DMS 273 treated with DMSO at 0.1 percent for 48 hours (cell line): ENCODE results near the gene RMI2.

ENCODE experiments used
- DNase-seq: peaks from one replicate; lab custom pipeline; 2025; lab: John Stamatoyannopoulos, UW

RMI2 gene

DNA sequence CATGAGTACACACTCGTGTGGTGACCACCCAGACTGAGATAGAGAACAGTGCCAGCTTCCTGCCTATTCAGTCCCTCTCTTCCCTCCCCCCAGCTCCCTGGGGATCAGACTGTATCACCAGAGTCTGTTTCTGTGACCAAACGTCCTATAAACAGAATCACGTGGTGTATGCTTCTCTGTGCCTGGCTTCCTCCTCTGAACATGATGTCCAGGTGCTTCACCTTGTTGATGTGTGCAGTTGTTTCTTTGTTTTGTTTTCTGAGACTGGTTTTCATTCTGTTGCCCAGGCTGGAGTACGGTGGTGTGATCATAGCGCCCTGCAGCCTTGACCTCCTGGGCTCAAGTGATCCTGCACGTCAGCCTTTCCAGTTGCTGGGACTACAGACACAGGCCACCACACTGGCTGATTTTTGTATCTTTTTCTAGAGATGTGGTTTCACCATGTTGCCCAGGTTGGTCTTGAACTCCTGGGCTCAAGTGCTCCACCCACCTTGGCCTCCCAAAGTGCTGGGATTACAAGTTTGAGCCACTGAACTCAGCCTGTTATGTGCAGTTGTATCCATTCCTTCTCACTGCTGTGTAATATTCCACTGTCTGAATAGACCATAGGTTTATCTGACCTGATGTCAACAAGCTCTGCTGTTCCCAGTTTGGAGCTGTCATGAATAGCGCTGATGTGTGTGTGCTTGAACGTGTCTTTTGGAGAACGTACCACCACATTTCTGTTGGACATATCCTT lies 35.2 kb upstream of the RMI2 start:
- no peak for DNase-seq

GRCh38 chr16:11310634-11310977 lies 34.7 kb upstream of the RMI2 start:
- DNase-seq, result no peak

GRCh38 chr16:11310997-11311561 lies 34.2 kb upstream of the RMI2 start:
- DNase-seq, result no peak

DNA sequence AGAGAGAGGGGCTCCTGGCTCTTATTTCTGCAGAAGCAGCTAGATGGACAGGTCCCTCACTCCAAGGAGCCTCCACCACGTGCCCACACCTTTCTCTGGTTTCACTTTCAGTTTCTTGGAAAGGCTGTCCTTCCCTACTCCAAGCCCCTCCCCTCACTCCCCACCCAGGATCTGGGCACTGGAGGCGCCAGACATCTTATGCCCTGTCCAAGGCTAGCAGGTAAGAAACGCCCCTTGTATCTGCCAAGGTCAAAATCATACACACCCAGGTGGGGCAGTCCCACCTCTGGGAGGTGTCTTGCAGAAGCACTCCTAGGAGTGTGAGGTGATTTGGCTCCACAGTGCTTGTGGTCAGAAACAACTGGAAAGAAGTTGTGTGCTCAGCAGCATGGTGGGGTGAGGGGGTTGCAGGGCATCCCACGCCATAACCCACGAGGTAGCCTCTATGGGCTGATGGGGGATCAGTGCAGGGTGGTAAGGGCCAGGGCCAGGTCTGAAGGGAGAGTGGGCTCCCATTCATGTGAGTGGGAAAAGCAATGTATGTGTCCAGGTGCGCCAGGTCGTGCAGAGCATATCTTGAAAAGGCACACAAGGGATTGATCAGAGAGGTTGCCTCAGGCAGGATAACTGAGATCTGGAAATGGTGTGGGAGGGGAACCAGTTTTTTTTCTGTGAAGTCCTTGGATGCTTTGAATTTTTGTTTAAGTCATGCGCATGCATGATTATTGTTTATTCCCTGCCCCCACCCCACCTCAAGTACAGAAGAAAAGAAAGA lies 32.4 kb upstream of the RMI2 start:
- no peak for DNase-seq

DNA sequence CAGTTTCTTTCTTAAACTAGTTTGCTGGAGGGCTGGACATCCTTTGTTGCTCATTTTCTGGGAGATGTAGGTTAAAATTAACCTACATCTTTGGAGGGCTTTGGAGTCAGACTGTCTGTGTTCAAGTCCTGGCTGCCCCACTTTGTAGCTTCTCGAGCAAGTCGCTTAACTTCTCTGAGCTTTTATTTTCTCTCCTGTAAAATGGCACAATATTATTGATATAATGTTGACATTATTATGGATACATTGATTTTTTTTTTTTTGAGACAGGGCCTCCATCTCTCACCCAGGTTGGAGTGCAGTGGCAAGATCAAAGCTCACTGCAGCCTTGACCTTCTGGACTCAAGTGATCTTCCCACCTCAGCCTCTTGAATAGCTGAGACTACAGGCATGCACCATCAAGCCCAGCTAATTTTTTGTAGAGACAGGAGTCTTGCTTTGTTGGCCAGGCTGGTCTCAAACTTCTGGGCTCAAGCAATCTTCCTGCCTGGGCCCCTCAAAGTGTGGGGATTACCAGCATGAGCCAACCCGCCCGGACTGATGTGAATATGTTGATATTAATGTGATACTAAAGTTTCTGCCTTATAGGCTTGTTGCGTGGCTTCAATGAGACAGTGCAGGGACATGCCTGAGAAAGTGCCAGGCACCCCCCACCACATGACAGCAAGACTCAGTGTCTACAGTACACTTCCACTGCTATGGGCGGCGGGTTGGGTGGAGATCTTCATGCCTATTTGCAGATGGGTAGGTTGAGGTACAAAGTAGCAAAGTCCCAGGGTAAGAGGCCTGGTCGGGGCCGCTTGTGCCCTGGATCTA lies 31.6 kb upstream of the RMI2 start:
- no peak for DNase-seq

DNA sequence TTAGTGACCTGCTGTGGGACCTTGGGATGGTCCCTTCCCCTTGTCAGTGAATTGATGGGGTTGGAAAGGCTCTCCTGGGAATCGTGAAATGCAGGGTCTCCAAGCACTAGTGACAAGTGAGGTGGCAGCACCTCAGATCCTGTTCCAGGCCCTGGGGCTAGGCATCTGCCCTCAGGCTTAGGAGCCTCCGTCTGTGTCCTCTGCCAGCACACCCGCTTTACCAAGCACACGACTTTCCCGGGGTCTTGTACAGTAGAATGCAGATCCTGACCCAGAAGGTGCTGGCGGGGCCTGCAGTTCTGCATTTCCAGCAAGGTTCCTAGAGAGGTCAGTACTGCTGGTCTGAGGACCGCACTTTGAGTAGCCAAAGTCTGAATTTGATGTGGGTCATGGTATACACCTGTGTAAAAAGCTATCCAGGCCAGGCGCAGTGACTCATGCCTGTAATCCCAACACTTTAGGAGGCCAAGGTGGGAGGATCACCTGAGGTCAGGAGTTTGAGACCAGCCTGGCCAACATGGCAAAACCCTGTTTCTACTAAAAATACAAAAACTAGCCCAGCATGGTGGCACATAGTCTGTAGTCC lies 30.9 kb upstream of the RMI2 start:
- no peak for DNase-seq

- no peak for DNase-seq
Measured at GRCh38 chr16:11315510-11315909, 29.7 kb upstream of the RMI2 start.

- no peak for DNase-seq
Measured at GRCh38 chr16:11316331-11317015, 28.8 kb upstream of the RMI2 start.

GRCh38 chr16:11318817-11319216 lies 26.4 kb upstream of the RMI2 start:
- DNase-seq, result no peak

GRCh38 chr16:11319529-11320146 lies 25.6 kb upstream of the RMI2 start:
- DNase-seq, result no peak

- no peak for DNase-seq
Measured at GRCh38 chr16:11320170-11320569, 25.1 kb upstream of the RMI2 start.

- no peak for DNase-seq
Measured at GRCh38 chr16:11321662-11322061, 23.6 kb upstream of the RMI2 start.

DNA sequence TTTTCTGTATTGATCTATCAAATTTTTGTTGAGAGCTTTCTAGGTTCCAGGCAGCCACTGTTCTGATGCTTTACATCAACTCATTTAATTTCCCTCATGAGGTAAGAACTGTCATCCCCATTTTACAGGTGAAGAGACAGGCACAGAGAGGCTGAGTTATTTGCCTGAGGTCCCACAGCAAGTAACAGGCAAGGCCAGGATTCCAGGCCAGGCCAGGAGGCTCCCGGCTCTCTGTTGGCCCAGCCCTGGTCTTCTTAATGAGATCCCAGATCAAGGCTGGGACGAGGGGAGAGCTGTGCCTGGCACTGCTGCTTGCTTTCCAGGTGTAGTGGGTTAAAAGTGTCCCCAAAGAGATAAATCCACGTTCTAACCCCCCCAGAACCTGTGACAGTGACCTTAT lies 22.4 kb upstream of the RMI2 start:
- DNase-seq, result no peak

- no peak for DNase-seq
Measured at GRCh38 chr16:11323551-11324336, 21.5 kb upstream of the RMI2 start.

DNA sequence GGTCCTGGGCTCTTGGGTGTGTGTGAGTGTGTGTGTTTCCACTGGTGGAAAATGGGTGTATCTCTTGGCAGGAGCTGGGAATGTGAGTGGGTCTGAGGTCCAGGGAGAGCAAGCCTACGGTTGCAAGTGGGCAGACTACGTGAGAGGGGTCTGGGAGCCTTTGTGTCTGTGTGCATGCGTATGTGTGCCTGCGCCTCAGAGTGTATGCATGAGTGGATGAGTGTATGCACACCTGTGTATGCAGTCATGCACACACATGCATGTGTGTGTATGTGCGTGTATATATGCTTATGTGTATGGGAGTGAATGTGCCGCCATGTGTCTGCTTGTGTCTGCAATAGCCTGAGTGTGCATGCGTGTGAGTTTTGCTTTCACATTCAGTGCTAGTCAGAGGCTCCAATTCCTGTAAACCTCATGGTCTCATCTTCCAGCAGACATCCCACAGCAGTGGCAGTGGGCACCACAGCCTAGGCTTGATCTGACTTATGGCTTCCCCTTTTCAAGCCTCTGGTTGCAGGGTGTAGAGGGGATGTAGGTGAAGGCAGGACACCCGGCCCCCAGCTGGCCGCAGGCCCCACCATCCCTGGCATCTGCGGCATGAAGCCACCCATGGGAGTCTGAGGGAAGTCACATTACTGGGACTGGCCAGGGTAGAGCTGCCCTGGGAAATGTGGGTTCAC lies 19.7 kb upstream of the RMI2 start:
- no peak for DNase-seq

DNA sequence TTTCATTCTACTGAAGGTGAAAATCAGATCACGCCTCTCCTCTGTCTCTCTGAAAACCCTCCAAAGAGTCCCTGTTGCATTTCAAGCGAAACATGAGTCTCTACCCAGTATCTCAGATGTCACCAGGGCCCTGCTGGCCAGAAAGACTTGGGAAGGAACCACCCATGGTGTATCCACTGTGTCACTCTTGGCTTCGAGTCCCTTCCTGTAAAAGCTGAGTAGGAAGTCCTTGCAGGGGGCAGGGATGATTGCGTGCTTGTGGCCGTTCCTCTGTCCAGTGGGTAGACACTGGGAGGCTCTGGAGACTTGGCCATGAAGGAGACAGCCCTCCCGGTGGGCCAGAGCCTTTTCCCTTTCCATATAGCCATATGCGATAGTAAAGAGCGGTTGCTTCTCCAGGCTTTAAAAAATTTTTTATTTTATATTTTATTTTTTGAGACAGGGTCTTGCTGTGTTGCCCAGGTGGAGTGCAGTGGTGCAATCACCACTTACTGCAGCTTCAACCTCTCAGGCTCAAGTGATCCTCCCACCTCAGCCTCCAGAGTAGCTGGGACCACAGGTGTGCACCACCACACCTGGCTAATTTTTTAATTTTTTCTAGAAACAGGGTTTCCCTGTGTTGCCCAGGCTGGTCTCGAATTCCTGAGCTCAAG lies 19.0 kb upstream of the RMI2 start:
- DNase-seq, result no peak

DNA sequence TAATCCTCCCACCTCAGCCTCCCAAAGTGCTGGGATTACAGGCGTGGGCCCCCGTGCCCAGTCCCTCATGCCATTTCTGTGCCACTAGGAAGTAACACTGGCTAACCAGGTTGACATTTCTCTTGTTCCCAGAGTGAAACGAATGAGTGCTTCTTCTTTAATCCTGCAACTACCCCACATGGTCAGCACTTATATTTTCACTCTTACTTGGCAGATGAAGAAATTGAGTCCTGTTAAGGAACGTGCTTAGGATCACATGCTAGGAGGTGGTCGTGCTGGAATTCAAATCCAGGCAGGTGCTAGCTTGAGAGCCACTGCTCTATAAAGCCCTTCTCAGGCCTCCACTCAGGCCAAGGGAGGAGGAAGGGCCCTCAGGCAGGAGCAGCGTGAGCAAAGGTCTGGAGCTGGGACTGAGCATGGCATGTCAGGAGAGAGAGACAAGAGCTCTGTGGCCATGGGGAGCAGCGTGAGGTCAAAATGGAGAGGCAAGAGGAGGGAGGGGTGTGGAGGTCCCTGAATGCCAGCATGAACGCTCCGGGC lies 18.5 kb upstream of the RMI2 start:
- no peak for DNase-seq

GRCh38 chr16:11327277-11328171 lies 17.7 kb upstream of the RMI2 start:
- DNase-seq, result no peak
